OCI-LY7 (cell line): ENCODE results near the gene RIN3. TPM values are rescaled to one million over a fixed set of nuclear protein-coding genes. Genes with fewer than 3 reads are reported as not detected.

Experiments used
- BruUV-seq: library from RNA; stranded (reverse); fragments of 400-500 nt; replicated peaks from 2 replicates; lab custom pipeline; 2021; lab: Mats Ljungman, UMichigan
- CTCF ChIA-PET: fragments of 300-600 bp; sonication (Branson Sonifier 250); formaldehyde crosslinking; loops from one replicate; lab custom pipeline; 2022; ENCODE audit warnings: antibody characterized with exemption; ENCODE audit not compliant: unreplicated experiment; lab: Charles Lee
- POLR2A ChIA-PET: fragments of 300-600 bp; sonication (Branson Sonifier 250); formaldehyde crosslinking; loops from one replicate; lab custom pipeline; 2022; ENCODE audit warnings: antibody characterized with exemption; lab: Charles Lee
- DNase-seq: peaks from one replicate; pipeline ENCODE4 v3.0.0-alpha.2; 2015; ENCODE audit warnings: low spot score
- H2AFZ ChIP-seq: fragments of 200-600 bp; sonication (generic), shearing (Covaris generic); 2 replicates; pipeline ENCODE4 v1.6.1; 2014; ENCODE audit warnings: mild to moderate bottlenecking, antibody characterized with exemption, low read length, moderate library complexity
- H3K27ac ChIP-seq: fragments of 200-600 bp; sonication (generic); 2 replicates; pipeline ENCODE4 v1.5.1; 2014; ENCODE audit warnings: mixed run types, low read depth, mild to moderate bottlenecking, moderate library complexity, low read length, inconsistent platforms; ENCODE audit not compliant: poor library complexity, severe bottlenecking
- H3K36me3 ChIP-seq: fragments of 200-600 bp; sonication (generic); 2 replicates; pipeline ENCODE4 v1.6.1; 2014; ENCODE audit warnings: mild to moderate bottlenecking, antibody characterized with exemption, low read length, moderate library complexity, mixed read lengths; ENCODE audit not compliant: insufficient read depth
- H3K4me1 ChIP-seq: fragments of 200-600 bp; sonication (generic); 2 replicates; pipeline ENCODE4 v1.5.1; 2014; ENCODE audit warnings: mild to moderate bottlenecking, low read length; ENCODE audit not compliant: insufficient read depth, poor library complexity, severe bottlenecking
- H3K4me2 ChIP-seq: fragments of 200-600 bp; sonication (generic); 2 replicates; pipeline ENCODE4 v1.6.1; 2014; ENCODE audit warnings: mild to moderate bottlenecking, low read length
- H3K4me3 ChIP-seq: fragments of 200-600 bp; sonication (generic); 2 replicates; pipeline ENCODE4 v1.5.1; 2014; ENCODE audit warnings: mild to moderate bottlenecking, low read depth, low read length; ENCODE audit not compliant: poor library complexity, severe bottlenecking
- H3K79me2 ChIP-seq: fragments of 200-600 bp; sonication (generic); 2 replicates; pipeline ENCODE4 v1.6.1; 2016; ENCODE audit warnings: low read depth, mild to moderate bottlenecking, low read length, moderate library complexity, mixed read lengths; ENCODE audit not compliant: insufficient read depth
- H3K9me2 ChIP-seq: fragments of 200-600 bp; sonication (generic); 2 replicates; pipeline ENCODE4 v1.6.1; 2016; ENCODE audit warnings: mild to moderate bottlenecking, low read length, mixed read lengths; ENCODE audit not compliant: insufficient read depth
- H3K9me3 ChIP-seq: fragments of 200-600 bp; sonication (generic); 2 replicates; pipeline ENCODE4 v1.6.1; 2014; ENCODE audit warnings: mild to moderate bottlenecking, mixed run types, low read length, mixed read lengths
- H4K20me1 ChIP-seq: fragments of 200-600 bp; sonication (generic); 2 replicates; pipeline ENCODE4 v1.6.1; 2014; ENCODE audit warnings: mild to moderate bottlenecking, antibody characterized with exemption, low read length, moderate library complexity, mixed read lengths; ENCODE audit not compliant: insufficient read depth
- CTCF ChIP-seq: fragments of 200-600 bp; sonication (generic); conservative IDR thresholded peaks from 2 replicates; pipeline ENCODE4 v1.5.1; 2014; ENCODE audit warnings: mild to moderate bottlenecking, antibody characterized with exemption, low read length, moderate library complexity, mixed read lengths
- EZH2phosphoT487 ChIP-seq: fragments of 200-600 bp; sonication (generic); IDR thresholded peaks from 2 replicates; pipeline ENCODE4 v1.6.1; 2018; ENCODE audit warnings: low read depth, borderline replicate concordance, mild to moderate bottlenecking, mixed run types, antibody characterized with exemption, low read length, moderate library complexity, mixed read lengths
- intact Hi-C: fragments of 100-400 bp; cut with micrococcal nuclease; formaldehyde crosslinking; loops from one replicate; pipeline ENCODE4 v1.10.0; 2022; ENCODE audit not compliant: unreplicated experiment
- total RNA-seq, 2 experiments: library from RNA; depleted of rRNA in 1 of 2; stranded (reverse); fragments of >200 nt in 1 of 2; shearing (Covaris generic) in 1 of 2; gene quantifications; 2 replicates each; pipeline ENCODE4 v1.2.3, GENCODE V29; 2014 to 2022

Gene RIN3
- total RNA-seq, 2 experiments from 2014 or later = not detected

- BruUV-seq = no TSS peak
- Histone ChIP-seq H2AFZ (no peak overlapping the region), H3K4me1 (no peaks in the 10 kb centered on the region), H3K36me3 (no peaks in the 10 kb centered on the region), H3K27ac (no peak overlapping the region), H3K9me2 (no peaks in the 10 kb centered on the region), H3K4me3 (no peak overlapping the region), H3K9me3 (no peaks in the 10 kb centered on the region), H3K4me2 (no peak overlapping the region), H4K20me1 (no peaks in the 10 kb centered on the region), H3K79me2 (no peaks in the 10 kb centered on the region)
- DNase-seq = no peak
- intact Hi-C loops = no loop called here
- TF ChIP-seq CTCF (no peak), EZH2phosphoT487 (no peak)
- ChIA-PET CTCF (no interaction called here), POLR2A (interaction anchor here (0.6 kb wide), 1 partner anchor 669 kb away, joined by 6 read pairs; no protein-coding TSS in a partner anchor)
These were observed 16.2 kb upstream of the RIN3 start for GRCh38 chr14:92497391-92497790.

GRCh38 chr14:92499234-92499633, 14.3 kb upstream of the RIN3 start:
- Histone ChIP-seq H3K9me2 (no peaks in the 10 kb centered on the region), H3K4me3 (no peak overlapping the region), H3K4me1 (no peaks in the 10 kb centered on the region), H3K4me2 (no peak overlapping the region), H3K9me3 (no peaks in the 10 kb centered on the region), H3K27ac (no peak overlapping the region), H4K20me1 (no peaks in the 10 kb centered on the region), H2AFZ (no peak overlapping the region), H3K36me3 (no peaks in the 10 kb centered on the region), H3K79me2 (no peaks in the 10 kb centered on the region)
- BruUV-seq = no TSS peak
- POLR2A ChIA-PET = interaction anchor here (0.6 kb wide), 1 partner anchor 53 kb away, joined by 3 read pairs; no protein-coding TSS in a partner anchor
- no peak for DNase-seq
- intact Hi-C loops = no loop called here
- TF ChIP-seq EZH2phosphoT487 = no peak
- CTCF ChIA-PET = no interaction called here

GRCh38 chr14:92500491-92500941, 13.1 kb upstream of the RIN3 start:
- ChIA-PET POLR2A (interaction anchor here (0.6 kb wide), 1 partner anchor 486 kb away, joined by 3 read pairs; no protein-coding TSS in a partner anchor), CTCF (no interaction called here)
- intact Hi-C loops = no loop called here
- Histone ChIP-seq H3K9me2 (no peaks in the 10 kb centered on the region), H4K20me1 (no peaks in the 10 kb centered on the region), H3K4me3 (no peak overlapping the region), H3K9me3 (no peaks in the 10 kb centered on the region), H3K4me2 (no peak overlapping the region), H3K36me3 (no peaks in the 10 kb centered on the region), H3K4me1 (no peaks in the 10 kb centered on the region), H3K27ac (no peak overlapping the region), H3K79me2 (no peaks in the 10 kb centered on the region), H2AFZ (no peak overlapping the region)
- DNase-seq = no peak
- no TSS peak for BruUV-seq
- TF ChIP-seq EZH2phosphoT487 (no peak), CTCF (no peak)
